Motor neuron (in vitro differentiated cells): ENCODE data around the gene KIF22. TPM values are rescaled to one million over a fixed set of nuclear protein-coding genes. Genes with fewer than 3 reads are reported as not detected.
A peak's percentile ranks its signal among the peaks of the same experiment; 100 is the strongest.
"Not testable (repeated sequence)": the region's sequence is repeated elsewhere in the genome, so short reads cannot be mapped to it uniquely, and the experiment has no call there.

Source experiments
- ATAC-seq, 8 experiments: fragments of 200-7000 bp; cut with Tn5 transposase; replicated peaks in 6 of 8; 2 replicates each; pipeline ENCODE4 v1.8.0; 2021; ENCODE audit warnings: mild to moderate bottlenecking in 8 of 8, moderate library complexity in 8 of 8
- H3K27ac ChIP-seq, 2 donors: fragments of 250-450 bp; sonication (Bioruptor Pico); 2 replicates each; pipeline ENCODE4 v1.9.0; 2021; ENCODE audit warnings: antibody characterized with exemption in 2 of 2, mild to moderate bottlenecking in 2 of 2, moderate library complexity in 1 of 2
- H3K4me1 ChIP-seq, 2 donors: fragments of 250-450 bp; sonication (Bioruptor Pico); replicated peaks in 1 of 2; 2 replicates each; pipeline ENCODE4 v1.6.1; 2021; ENCODE audit warnings: antibody characterized with exemption in 2 of 2, mild to moderate bottlenecking in 2 of 2, moderate library complexity in 1 of 2
- H3K4me3 ChIP-seq, 5 donors: fragments of 250-450 bp; sonication (Bioruptor Pico); 2 replicates each; pipeline ENCODE4 v1.9.0; 2021; ENCODE audit warnings: antibody characterized with exemption in 5 of 5, mild to moderate bottlenecking in 5 of 5, moderate library complexity in 4 of 5
- WGBS, 10 experiments: fragments of 450-650 bp; shearing (Covaris generic); methylation state at CpG; one replicate each; pipeline ENCODE4 v1.0.0; 2022; 5-methylcytosine and 5-hydroxymethylcytosine counted together
- in situ Hi-C, 9 experiments: fragments of 400-800 bp; cut with MboI; loops; one replicate each; pipeline ENCODE4 v1.15.0; 2021; ENCODE audit warnings: low sequenced_read_pairs in 9 of 9, low pct_unique_long_range_greater_than_20kb in 2 of 9; ENCODE audit not compliant: unreplicated experiment in 9 of 9
- total RNA-seq, 8 experiments: library from RNA; unstranded; fragments of 300-600 nt; gene quantifications; 2 replicates each; pipeline versions ENCODE4 v1.2.3 to v1.2.4, GENCODE V29; 2022

The KIF22 gene
- 10 to 100 TPM; 16.1 to 96.3 (median 24.4) TPM for total RNA-seq

DNA sequence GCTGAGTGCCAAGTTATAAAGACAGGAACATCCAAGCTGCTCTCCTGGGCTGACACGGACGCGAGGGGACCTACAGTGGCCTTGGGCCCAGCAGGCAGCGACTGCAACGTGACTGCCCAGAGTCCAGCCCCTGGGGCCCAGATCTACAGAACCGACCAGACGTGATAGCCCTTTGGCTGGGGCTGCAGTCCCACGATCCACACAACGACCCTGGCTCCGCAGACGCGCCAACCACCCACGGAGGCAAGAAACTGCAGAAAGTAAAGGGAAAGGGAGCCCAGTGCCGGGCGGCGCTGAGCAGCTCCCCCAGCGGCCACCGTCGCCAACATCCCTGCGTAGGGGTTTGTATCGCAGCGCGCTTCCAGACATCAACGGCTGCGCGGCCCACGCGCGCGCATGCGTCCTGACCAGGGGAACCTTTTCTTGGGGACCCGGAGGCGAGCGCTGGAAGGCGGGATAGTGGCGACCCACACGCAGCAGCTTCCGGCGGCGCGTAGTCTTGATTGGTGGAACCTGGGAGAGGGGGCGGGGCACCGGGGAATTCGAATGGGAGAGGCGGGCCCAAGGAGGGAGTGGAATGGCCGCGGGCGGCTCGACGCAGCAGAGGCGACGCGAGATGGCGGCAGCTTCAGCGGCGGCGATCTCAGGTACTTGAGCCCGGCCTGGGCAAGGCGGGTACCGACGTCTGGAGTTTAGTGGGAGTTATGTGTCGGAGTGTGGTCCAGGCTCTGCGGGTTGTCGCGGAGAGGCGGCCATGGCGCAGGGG is at the start of gene KIF22:
Gene KIF22 (plus strand): TSS at position 569 of the 766 bp plus-strand sequence. CDS start 9 bp downstream, at position 578.
- peak; percentile 92 to 99 (median 96) for ATAC-seq
- Histone ChIP-seq H3K4me3 (peak within 1 kb of the TSS; percentile 56 to 88 (median 76)), H3K4me1 (peaks cover 6 to 10% of the 10 kb centered on the region in 2 donors), H3K27ac (peak within 1 kb of the TSS; percentile 75 to 89)
- WGBS, 10 experiments = 0 to 30% (median 6%) methylated on average over 2 to 24 of the region's 67 CpGs; no CpG with 5 or more reads in 4 of the 10 experiments
- in situ Hi-C loops = no loop called here

DNA sequence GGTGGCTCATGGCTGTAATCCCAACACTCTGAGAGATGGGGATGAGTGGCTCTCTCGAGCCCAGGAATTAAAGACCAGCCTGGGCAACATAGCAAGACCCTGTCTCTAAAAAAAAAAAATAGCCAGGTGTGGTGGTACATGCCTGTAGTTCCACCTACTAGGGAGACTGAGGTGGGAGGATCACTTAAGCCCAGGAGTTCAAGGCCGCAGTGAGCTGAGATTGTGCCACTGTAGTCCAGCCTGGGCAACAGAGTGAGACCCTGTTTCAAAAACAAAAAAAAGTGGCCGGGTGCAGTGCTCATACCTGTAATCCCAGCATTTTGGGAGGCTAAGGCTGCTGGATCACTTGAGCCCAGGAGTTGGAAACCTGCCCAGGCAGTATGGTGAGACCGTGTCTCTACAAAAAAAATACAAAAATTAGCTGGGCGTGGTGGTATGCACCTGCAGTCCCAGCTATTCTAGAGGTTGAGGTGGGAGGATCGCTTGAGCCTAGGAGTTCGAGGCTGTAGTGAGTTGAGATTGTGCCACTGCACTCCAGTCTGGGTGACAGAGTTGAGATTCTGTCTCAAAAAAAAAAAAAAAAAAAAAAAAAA is 47.8 kb upstream of the KIF22 start:
- H3K4me1 ChIP-seq = no peaks in the 10 kb centered on the region
- ATAC-seq = no peak
- no peak overlapping the region for H3K27ac ChIP-seq
- H3K4me3 ChIP-seq = no peak overlapping the region
- in situ Hi-C loops = no loop called here
- WGBS, 10 experiments = 18 to 100% (median 81%) methylated on average over 1 to 4 of the region's 7 CpGs

- ATAC-seq = no peak
- no peak overlapping the region for H3K27ac ChIP-seq
- H3K4me3 ChIP-seq = no peak overlapping the region
- in situ Hi-C loops = no loop called here
- 33 to 100% (median 100%) methylated on average over 1 to 5 of the region's 5 CpGs; no CpG with 5 or more reads in 5 of the 10 experiments for WGBS, 10 experiments
- H3K4me1 ChIP-seq = no peaks in the 10 kb centered on the region
Measured at GRCh38 chr16:29743475-29743826, 47.1 kb upstream of the KIF22 start.

DNA sequence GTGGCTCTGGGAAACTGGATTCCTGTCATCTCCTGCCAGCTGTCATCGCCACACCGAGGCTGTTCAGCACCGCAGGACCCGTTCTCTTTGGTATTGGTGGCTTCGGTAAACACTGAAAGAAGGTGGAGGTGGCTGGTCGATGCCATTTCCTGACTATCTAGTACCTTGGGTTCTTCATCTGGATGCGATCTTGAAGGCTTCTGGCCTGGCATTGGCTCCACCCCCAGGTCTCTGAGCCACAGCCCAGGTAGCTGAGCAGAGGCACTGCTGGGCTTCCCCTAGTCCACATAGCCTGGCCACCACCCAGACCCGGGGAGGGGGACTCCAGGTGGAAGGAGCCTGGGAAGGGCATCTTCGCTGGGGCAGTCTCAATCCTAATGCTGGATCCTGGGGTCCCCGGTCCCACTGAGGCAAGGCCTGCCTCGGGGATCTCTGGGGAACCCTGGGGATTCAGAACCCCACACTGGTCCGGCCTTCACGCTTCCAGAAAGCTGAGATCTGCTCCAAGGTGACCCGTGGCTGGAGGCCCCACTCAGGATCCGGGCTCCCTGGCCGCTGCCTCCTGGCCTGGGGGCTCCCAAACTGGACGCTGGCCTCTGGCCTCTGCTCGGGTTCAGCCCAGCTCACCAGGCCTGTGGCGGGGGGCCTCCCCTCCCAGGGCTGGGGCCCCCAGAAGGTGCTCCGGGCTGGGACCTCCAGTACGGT is 46.6 kb upstream of the KIF22 start:
- in situ Hi-C loops = no loop called here
- H3K4me1 ChIP-seq = no peaks in the 10 kb centered on the region

DNA sequence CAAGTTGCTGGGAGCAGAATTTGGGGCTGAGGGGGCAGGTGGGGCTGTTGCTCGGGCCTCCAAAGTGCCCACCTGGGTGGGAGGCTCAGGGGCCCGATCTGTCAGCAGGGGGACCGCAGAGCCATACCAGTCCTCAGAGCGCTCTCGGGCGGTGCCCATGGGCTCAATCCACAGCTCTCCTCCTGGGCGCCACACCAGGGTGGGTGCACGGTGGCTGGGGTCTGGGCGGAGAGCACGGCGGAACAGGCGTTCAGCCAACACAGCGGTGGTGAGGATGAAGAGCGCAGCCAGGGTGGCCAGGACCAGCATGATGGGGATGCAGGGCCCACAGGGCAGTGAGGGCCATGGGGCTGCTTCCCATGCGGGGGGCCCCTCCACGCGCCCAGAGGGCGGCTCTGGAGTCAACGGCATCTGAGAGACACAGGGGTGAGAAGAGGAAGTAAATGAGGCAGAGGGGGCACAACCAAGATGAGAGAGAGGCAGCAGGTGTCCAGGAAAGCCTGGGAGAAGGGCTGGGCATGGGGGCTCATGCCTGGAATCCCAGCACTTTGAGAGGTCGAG is 45.9 kb upstream of the KIF22 start:
- no peak overlapping the region for H3K27ac ChIP-seq
- no peak for ATAC-seq

More for the DNA sequence above, 46.6 kb upstream of the KIF22 start:
- ATAC-seq = no peak
- 23 to 95% (median 69%) methylated on average over 2 to 8 of the region's 21 CpGs; no CpG with 5 or more reads in 2 of the 10 experiments for WGBS, 10 experiments
- no peak overlapping the region for H3K27ac ChIP-seq
- H3K4me3 ChIP-seq = no peak overlapping the region

DNA sequence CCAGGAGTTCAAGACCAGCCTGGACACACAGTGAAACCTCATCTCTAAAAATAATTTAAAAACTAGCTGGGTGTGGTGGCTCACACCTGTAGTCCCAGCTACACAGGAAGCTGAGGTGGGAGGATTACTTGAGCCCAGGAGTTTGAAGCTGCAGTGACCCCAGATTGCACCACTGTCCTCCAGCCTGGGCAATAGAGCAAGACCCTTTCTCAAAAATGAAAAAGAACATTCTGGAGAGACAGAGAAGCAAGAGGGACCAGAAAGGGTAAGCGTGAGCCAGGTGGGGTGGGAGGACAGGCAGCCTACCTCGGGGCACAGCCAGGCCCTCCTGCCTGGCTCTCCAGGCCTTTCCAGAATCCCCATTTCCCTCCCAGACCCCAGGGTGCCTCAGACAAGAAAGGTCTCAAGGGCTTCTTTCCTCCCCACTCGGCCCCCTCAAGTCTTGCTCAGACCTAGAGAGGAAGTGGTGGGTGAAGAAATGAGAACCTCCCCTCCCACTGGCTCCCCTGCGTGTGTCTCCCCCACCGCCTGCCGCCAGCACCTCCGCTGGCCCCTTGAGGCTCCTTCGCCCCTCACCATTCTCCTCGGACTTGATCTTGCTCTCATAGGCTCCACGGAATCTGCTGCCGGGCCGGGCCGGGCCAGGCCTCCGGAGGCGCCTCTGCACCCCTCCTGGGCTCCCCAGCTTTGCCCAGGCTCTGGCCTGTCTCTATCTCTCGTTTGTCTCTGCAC is 45.3 kb upstream of the KIF22 start:
- in situ Hi-C loops = no loop called here
- no peaks in the 10 kb centered on the region for H3K4me1 ChIP-seq
- H3K4me3 ChIP-seq = no peak overlapping the region
- ATAC-seq = no peak
- WGBS, 10 experiments = 86% methylated on average over 2 of the region's 16 CpGs; no CpG with 5 or more reads in 9 of the 10 experiments
- no peak overlapping the region for H3K27ac ChIP-seq

More for the DNA sequence above, 45.9 kb upstream of the KIF22 start:
- in situ Hi-C loops = no loop called here
- Histone ChIP-seq H3K4me3 (no peak overlapping the region), H3K4me1 (no peaks in the 10 kb centered on the region)
- 93% methylated on average over 5 of the region's 20 CpGs; no CpG with 5 or more reads in 9 of the 10 experiments for WGBS, 10 experiments

DNA sequence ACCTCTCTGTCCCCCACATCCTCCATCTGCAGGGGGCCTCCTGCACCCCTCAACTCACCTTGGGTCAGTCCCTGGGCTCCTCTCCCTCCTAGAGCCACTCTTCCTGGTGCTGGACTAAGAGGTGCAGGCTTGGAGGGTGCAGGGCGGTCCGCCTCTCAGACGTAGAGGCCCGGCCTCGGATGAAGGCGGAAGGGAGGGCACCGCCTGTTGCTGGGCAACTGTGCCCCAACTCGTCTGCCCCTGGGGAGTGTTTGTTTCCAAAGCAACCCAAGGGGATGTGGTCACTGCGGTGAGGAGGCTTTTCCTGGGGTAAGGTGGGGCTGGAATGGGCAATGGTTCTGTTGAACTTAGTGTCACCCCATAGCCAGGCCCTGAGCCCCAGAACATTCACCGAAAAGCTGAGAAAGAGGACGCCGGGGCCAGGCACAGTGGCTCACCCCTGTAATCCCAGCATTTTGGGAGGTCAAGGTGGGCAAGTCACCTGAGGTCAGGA is 44.7 kb upstream of the KIF22 start, which contains the start of gene C16orf54:
Gene C16orf54 (minus strand): TSS at position 138 of the 493 bp plus-strand sequence. CDS start 1,039 bp downstream, outside the sequence.
- in situ Hi-C loops = no loop called here
- 62 to 100% (median 70%) methylated on average over 1 to 8 of the region's 12 CpGs; no CpG with 5 or more reads in 7 of the 10 experiments for WGBS, 10 experiments
- no peak within 1 kb of the TSS for H3K27ac ChIP-seq
- peak in 1 of 8 experiments; percentile 31 for ATAC-seq
- H3K4me3 ChIP-seq = no peak within 1 kb of the TSS
- H3K4me1 ChIP-seq = no peaks in the 10 kb centered on the region

DNA sequence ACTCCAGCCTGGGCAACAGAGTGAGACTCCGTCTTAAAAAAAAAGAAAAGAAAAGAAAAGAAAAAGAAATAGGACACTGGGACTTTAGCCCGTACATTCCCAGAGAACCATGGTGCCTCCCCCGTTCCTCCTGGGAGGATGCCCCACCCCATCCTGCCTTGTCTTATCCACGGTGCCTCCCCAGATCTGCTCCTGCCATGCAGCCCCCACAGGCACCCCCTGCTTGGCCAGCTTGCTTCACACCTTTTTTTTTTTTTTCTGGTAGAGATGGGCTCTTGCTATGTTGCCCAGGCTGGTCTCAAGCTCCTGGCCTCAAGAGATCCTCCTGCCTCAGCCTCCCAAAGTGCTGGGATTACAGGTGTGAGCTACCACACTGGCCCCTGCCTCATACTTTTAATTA is 44.0 kb upstream of the KIF22 start:
- ATAC-seq, in situ Hi-C loops, H3K27ac ChIP-seq, H3K4me1 ChIP-seq, H3K4me3 ChIP-seq: not testable (repeated sequence)
- 70 to 86% methylated on average over 1 to 2 of the region's 4 CpGs; no CpG with 5 or more reads in 8 of the 10 experiments for WGBS, 10 experiments

DNA sequence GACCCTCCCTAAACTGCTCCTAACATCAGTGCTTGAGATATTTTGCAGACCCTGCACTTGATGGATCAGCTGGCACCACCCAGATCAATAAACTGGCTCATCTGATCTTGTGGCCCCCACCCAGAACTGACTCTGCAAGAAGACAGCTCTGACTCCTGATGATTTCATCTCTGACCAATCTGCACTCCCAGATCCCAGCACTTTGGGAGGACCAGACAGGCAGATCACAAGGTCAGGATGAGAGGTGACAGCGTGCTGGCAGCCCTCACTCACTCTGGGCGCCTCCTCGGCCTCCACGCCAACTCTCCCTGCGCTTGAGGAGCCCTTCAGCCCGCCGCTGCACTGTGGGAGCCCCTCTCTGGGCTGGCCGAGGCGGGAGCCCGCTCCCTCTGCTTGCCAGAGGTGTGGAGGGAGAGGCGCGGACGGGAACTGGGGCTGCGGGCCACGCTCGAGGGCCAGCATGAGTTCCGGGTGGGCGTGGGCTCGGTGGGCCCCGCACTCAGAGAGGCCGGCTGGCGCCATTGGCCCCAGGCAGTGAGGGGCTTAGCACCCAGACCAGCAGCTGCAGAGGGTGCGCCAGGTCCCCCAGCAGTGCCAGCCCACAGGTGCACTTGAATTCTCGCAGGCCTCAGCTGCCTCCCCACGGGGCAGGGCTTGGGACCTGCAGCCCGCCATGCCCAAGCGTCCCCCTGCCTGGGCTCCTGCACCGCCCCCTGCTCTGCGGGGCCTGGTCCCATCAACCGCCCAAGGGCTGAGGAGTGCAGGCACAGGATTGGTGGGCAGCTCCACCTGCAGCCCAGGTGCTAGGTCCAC is 42.4 kb upstream of the KIF22 start:
- in situ Hi-C loops = no loop called here
- ATAC-seq = peak in 5 of 8 experiments; percentile 20 to 86 (median 41)
- no peak overlapping the region for H3K4me3 ChIP-seq
- WGBS, 10 experiments = 100% methylated on average over 3 of the region's 30 CpGs; no CpG with 5 or more reads in 9 of the 10 experiments
- H3K27ac ChIP-seq = no peak overlapping the region
- H3K4me1 ChIP-seq = no peaks in the 10 kb centered on the region

- H3K27ac ChIP-seq, H3K4me1 ChIP-seq, ATAC-seq, H3K4me3 ChIP-seq, in situ Hi-C loops: not testable (repeated sequence)
- 67 to 100% (median 100%) methylated on average over 1 to 4 of the region's 4 CpGs; no CpG with 5 or more reads in 3 of the 10 experiments for WGBS, 10 experiments
Measured at GRCh38 chr16:29748760-29749149, 41.8 kb upstream of the KIF22 start.

DNA sequence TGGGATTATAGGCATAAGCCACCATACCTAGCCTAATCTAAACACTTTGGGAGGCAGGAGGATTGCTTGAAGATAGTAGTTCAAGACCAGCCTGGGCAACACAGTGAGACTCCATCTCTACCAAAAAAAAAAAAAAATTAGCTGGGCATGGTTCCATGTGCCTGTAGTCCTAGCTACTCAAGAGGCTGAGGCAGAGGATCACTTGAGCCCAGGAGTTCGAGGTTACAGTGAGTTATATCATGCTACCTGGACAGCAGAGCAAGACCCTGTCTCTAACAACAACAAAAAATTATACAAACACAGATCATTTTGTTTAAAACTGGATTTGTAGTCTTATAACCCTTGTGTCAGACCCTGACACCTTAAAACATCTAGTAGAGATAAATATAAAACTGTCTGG is 37.0 kb upstream of the KIF22 start:
- H3K4me1 ChIP-seq = peaks cover 3 to 6% of the 10 kb centered on the region in 2 donors
- no peak overlapping the region for H3K27ac ChIP-seq
- in situ Hi-C loops = no loop called here
- no peak for ATAC-seq
- H3K4me3 ChIP-seq = no peak overlapping the region
- 0 to 83% (median 20%) methylated on average over 1 of the region's 1 CpG; no CpG with 5 or more reads in 3 of the 10 experiments for WGBS, 10 experiments
